Activated CD4-positive, alpha-beta T cell treated with anti-CD3 and anti-CD28 coated beads for 1 hour (primary cell): ENCODE results near the gene FRMD4A.

ENCODE experiments used
- DNase-seq: peaks from one replicate; pipeline ENCODE4 v3.0.0-alpha.2; 2020

The FRMD4A gene

GRCh38 chr10:13658871-13659685 lies 671.6 kb downstream of the FRMD4A start:
- DNase-seq, result no peak

GRCh38 chr10:13658264-13658663 lies 672.5 kb downstream of the FRMD4A start:
- DNase-seq, result no peak

GRCh38 chr10:13657101-13657680 lies 673.5 kb downstream of the FRMD4A start:
- no peak for DNase-seq

GRCh38 chr10:13656337-13657100 lies 674.2 kb downstream of the FRMD4A start:
- no peak for DNase-seq

GRCh38 chr10:13654846-13655245 lies 675.9 kb downstream of the FRMD4A start:
- DNase-seq, result no peak

GRCh38 chr10:13654118-13654830 lies 676.5 kb downstream of the FRMD4A start:
- DNase-seq, result no peak

GRCh38 chr10:13652860-13653259 lies 677.9 kb downstream of the FRMD4A start:
- no peak for DNase-seq

- no peak for DNase-seq
Measured at GRCh38 chr10:13651969-13652720, 678.6 kb downstream of the FRMD4A start.

- DNase-seq, result no peak
Measured at GRCh38 chr10:13650961-13651360, 679.8 kb downstream of the FRMD4A start.

GRCh38 chr10:13649844-13650520 lies 680.7 kb downstream of the FRMD4A start:
- DNase-seq, result no peak

- no peak for DNase-seq
Measured at GRCh38 chr10:13648425-13648824, 682.3 kb downstream of the FRMD4A start.

- no peak for DNase-seq
Measured at GRCh38 chr10:13644866-13645265, 685.9 kb downstream of the FRMD4A start.

- DNase-seq, result no peak
Measured at GRCh38 chr10:13643016-13643415, 687.7 kb downstream of the FRMD4A start.

GRCh38 chr10:13642293-13642692 lies 688.4 kb downstream of the FRMD4A start:
- no peak for DNase-seq

GRCh38 chr10:13637894-13638293 lies 692.8 kb downstream of the FRMD4A start:
- DNase-seq, result no peak

- no peak for DNase-seq
Measured at GRCh38 chr10:13637303-13637856, 693.3 kb downstream of the FRMD4A start.

GRCh38 chr10:13636776-13637175 lies 693.9 kb downstream of the FRMD4A start:
- DNase-seq, result no peak

GRCh38 chr10:13634207-13634606 lies 696.5 kb downstream of the FRMD4A start:
- DNase-seq, result no peak

- DNase-seq, result no peak
Measured at GRCh38 chr10:13633689-13634088, 697.0 kb downstream of the FRMD4A start.

- DNase-seq, result no peak
Measured at GRCh38 chr10:13632884-13633440, 697.8 kb downstream of the FRMD4A start.

- no peak for DNase-seq
Measured at GRCh38 chr10:13632440-13632839, 698.3 kb downstream of the FRMD4A start.
